ENCODE data around the gene NHEJ1.

The NHEJ1 gene

GRCh38 chr2:219122202-219122980, 38.2 kb downstream of the NHEJ1 start:
- no peak for DNase-seq

- DNase-seq = no peak
These were observed 40.5 kb downstream of the NHEJ1 start for GRCh38 chr2:219120082-219120481.

DNA sequence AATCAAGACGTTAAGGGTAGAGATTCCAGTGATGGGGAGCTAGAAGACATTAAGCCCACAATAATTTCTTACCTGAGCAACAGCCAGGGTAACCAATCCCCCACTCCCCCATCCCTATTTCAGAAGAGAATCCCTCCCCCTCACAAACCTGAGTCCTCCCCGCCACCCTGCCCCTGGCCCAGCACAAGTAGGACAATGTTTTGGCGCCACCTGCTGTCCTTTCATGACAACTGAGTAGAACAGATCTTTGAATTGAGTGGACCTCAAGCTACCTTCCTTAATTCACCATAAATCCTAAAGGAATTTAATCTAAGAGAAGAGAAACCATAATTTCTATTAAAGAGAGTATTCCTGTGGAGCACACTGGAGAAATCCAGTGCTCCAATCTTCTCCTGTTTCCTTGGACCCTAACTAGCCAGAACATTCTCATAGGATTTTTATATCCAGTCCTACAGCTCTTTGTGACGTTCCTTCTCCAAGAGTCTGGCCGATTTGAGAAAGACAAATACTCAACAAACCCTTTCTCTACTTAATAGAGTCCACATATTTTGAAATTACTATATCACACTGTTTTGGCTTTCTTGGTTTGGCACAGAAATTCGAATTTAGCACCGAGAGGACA, 41.1 kb downstream of the NHEJ1 start:
- DNase-seq = peak; percentile 33

GRCh38 chr2:219118504-219118903, 42.1 kb downstream of the NHEJ1 start:
- no peak for DNase-seq

GRCh38 chr2:219116776-219117646, 43.6 kb downstream of the NHEJ1 start:
- DNase-seq = peak; percentile 20

DNA sequence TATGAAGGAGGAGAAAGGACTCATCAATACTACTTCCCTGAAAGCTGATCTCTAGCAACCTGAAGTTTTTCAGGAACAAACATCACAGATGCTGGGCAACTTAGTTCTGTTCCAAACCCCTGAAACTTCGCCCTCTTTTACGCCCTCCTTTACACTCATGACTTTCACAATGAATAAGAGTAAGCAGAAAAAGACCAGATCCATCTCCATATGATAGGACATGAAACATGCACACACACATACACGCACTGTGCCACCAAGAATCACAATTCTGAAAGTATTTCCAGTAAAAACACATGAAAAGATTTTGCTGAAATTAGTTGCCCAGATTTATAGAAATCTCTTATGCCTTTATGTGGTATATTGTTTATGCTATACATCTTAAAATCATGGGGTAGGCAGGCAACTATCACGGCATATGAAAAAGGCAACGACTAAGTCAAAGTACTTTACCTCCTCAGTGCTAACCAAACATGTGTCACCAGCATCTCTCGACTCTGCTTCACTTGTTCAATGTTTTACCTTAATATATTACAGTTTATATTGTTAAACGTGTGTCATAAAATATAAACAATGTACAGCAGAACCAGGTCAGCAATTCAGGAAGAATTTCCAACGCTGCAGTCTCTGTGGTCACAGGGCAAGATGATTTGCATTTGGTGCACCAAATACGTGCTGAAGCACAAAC, 47.8 kb downstream of the NHEJ1 start:
- DNase-seq = no peak

- no peak for DNase-seq
These were observed 48.6 kb downstream of the NHEJ1 start for GRCh38 chr2:219112062-219112406.

DNA sequence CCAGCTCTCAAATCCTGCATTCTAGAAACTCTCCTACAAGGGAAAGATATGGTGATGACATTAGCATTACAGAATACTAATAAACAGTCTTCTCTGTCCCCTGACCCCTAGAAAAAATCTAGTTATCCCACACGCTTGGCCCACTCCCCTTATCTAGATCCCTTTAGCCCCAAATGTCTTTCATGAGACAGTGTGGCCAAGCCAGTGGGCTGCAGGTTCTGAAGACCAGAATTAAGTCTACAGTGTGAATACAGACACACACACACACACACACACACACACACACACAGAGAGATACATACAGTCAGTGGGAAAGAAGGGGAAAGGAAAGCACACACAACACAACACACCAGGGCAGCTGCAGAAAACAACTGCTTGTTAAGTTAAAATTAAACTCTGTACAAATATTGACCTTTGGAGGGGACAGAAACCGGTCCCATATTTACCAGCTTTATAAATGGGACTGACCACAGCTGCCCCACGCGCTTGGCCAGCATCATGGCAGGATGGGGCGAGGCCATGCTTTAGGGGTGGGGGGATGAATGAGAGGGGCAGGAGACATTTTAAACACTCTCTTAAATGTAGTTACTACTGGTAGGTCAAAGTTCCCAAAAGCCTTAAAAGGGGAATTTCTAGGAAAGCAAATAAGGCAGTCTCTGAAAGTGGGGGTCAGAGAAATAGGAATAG, 49.1 kb downstream of the NHEJ1 start:
- no peak for DNase-seq

DNA sequence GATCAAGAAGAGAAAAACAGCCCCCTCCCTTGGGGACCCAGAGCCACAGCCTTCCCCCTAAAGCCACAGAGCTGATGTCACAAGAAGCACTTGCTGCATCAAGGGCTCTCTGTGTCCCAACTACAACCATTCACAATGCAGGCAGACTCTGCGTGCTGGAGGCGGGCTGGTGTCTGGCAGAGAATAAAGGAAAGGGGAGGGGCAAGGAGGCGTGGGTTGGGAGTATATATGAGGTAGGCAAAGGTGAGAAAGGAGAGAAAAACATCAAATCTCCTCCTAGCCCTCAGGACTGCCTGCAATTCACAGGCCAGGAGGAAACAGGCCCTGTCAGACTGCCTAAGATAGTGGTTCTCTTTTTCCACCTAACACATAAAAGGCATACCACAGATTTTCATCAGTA, 51.1 kb downstream of the NHEJ1 start:
- no peak for DNase-seq

DNA sequence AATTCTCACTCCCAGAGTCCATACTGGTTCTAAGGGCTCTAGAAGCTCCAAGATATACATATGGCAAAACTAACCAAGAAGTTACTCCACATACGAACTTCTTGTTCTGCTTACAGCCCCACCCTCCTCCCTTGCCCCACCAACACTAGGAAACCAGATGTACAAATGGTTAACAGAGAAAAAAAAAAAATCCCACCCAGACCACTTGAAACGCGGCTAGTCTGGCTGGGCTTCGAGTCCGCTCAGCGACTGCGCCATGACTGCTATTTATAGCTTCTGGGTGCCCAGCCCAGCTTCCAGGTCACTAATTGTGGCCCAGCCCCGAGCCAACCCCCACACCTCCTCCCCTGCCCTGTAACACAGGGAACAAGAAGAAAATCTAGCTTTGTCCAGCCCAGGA, 52.9 kb downstream of the NHEJ1 start:
- no peak for DNase-seq

DNA sequence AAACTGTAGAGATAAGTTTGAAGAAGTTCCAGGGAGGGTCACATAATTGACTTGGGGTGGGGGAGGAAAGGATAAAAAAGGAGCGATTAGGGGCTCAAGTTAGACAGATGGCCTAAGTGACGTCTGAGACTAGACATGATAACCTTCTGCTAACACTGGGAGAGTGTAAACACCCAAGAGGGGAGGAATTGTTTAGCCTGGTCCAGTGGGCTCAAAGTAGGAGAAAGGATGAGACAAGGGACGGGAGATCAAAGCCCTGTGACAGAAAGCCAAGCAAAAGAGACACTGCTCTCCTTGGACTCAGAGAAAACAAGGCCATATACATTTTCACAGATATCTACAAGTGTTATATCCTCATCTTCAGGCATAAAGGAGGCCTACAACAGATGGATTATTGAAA, 54.4 kb downstream of the NHEJ1 start:
- DNase-seq = no peak

DNA sequence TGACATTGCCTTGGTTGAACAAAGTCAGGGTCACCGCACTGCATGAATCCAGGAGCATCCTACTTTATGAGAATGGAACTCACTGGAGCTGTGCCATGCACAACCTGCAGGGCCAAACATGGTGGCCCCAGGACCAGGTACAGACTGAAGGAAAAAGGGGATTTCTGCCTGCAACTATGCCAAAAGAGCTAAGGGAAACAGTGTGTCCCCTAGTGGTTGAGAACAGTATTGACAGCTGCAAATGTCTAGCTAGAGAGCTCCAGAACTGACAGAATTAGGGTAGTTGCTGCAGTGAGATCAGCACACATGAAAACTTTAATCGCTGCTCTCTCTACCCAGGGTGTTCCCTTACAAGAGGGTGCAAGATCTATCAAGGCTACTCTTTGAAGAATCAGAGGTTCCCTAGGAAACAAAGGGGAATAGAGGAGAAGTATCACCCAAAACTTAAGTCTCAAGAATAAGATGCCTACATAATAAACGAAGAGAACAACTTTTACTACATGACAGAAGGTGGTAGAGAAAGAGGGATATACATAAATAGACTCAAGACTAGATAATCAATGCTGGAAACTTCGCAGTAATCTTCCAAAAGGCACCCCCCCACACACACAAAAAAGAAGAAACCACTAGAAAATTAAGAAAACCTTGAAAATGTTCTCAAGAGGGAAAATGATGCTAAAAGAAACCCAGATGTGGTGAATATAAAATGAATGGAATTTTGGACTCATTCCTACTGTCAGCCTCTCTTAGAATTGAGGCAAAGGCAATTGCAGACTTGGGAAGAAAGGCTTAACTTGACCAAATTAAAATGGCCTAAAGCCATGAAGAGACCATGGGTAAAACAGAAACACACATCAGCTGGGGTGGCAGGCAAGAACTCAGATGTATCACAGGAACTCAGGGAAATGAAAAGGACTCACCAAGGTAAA, 56.2 kb downstream of the NHEJ1 start:
- peak; percentile 33 for DNase-seq

- peak; percentile 3 for DNase-seq
These were observed 61.3 kb downstream of the NHEJ1 start for GRCh38 chr2:219099329-219099728.

DNA sequence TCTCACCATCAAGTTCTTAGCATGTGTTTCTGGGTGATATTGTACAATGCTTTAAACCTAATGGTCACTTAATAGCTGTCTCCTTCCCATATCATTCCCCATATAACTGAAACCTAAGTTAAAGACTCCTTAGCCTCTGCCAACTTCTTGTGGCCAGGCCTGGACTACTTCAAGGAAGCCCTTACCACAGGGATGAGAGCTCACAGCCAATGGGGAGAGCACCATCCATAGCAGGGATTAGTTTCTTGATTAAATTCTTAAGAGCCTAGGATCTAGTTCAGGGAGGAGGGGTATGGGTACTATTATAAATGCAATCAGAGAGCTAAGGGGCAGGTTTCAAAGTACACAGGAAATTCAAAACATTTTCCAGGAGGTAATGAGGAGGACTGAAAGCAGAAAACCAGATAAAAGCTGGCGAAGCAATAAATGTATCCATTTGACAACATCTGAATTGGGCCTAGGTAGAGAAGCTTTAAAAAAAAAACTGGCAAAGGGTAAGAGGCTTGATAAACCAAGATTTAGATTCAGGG, 65.1 kb downstream of the NHEJ1 start:
- no peak for DNase-seq

DNA sequence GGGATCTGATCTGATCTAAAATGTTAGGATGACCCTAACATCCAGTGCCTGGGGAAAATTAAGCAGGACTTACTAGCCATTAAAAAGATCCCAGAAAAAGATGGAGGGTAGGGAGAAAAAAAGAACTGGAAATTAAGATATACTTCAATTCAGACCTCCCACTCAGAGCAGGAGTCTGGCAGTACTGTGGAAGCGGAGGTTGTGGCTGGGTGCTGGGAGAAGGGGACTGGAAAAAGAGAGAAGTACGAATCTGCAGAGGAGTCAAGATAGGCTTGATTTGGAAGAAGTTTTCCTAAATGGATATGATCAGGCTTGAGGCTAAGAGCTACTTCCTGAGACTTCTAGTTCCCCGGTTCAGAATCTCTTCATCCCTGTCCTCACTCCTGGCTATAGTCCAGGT, 66.4 kb downstream of the NHEJ1 start:
- DNase-seq = no peak

DNA sequence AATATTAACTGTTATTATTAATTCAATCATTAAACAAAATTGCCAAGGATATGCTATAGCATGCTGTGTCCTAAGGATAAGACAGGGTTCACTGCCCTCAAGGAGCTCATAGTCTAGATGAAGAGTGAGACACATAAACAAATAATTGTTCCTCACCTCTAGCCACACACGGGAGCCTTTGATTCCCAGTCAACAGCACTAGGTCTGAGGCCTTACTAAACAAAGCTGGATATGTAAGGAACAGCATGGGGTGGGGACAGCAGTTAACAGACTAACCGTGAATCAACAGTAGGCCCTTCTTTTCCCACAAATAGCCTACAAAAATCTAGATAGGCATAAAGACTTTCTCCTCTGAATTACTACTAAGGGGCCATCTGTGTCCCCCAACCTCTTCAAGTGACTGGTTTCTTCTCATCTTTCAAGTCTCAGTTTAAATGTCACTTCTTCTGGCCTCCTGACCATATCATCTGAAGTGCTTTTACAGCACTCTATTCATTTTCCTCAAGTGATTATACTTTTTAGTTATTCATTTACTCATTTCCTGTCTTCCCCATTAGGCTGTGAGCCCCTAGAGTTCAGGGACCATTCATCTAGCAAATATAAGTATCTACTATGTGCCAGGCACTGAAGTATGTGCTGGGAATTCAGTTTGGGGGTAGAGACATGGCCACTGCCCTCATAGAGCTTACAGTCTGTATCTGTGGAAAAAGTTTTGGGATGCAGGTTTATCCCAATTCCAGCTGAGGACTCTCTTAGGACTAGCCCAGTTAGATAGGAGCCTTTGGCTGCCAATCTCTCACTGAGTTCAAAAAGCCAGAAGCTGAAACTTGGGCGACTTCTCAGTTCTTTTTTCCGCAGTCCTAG, 69.9 kb downstream of the NHEJ1 start:
- DNase-seq = no peak

DNA sequence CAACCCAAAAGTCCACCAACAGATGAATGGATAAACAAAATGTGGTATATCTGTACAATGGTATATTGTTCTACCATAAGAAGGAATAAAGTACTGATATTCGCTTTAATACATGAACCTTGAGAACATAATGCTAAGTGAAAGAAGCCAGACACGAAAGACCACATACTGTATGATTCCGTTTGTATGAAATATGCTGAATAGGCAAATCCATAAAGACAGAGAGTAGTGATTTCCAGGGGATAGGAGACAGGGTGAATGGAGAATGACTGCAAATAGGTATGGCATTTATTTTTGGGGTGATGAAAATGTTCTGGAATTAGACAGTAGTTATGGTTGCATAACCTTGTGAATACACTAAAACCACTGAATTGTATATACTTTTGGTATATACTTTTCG, 71.3 kb downstream of the NHEJ1 start:
- DNase-seq = no peak

GRCh38 chr2:219087848-219088247, 72.8 kb downstream of the NHEJ1 start:
- DNase-seq = no peak

DNA sequence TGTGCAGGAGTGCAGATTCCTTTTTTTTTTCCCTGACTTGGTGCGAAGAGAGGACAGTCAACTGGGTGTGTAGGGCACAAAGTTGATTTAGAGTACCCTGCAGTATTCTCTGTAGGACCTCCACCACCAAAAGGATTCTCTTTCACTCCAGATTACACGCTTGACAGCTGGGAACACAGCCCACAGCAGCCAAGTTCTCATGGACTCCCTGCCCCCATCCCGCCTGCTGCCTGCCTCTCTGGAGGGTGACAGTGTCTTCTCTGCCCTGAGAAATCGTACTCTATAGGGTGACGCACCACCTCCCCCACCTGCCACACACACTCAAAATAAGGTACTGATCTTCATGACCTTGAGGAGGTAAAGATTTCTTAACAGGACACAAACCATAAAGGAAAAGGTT, 73.3 kb downstream of the NHEJ1 start:
- no peak for DNase-seq

GRCh38 chr2:219086196-219086595, 74.4 kb downstream of the NHEJ1 start:
- DNase-seq = no peak
